Amniotic epithelial cell (primary cell): ENCODE results near the gene ARHGAP18.

Experiments
- DNase-seq: peaks from one replicate; pipeline ENCODE4 v3.0.0-alpha.2; 2010; ENCODE audit warnings: low read depth

The ARHGAP18 gene

GRCh38 chr6:129670634-129671033 is 39.3 kb downstream of the ARHGAP18 start:
- DNase-seq, result no peak

GRCh38 chr6:129667621-129668020 is 42.4 kb downstream of the ARHGAP18 start:
- peak; percentile 88 for DNase-seq

- DNase-seq, result no peak
Observed at GRCh38 chr6:129667034-129667433, 42.9 kb downstream of the ARHGAP18 start.

- no peak for DNase-seq
Observed at GRCh38 chr6:129665555-129665954, 44.4 kb downstream of the ARHGAP18 start.

- no peak for DNase-seq
Observed at GRCh38 chr6:129663531-129663930, 46.4 kb downstream of the ARHGAP18 start.

- DNase-seq, result no peak
Observed at GRCh38 chr6:129662980-129663431, 47.0 kb downstream of the ARHGAP18 start.

- DNase-seq, result no peak
Observed at GRCh38 chr6:129662406-129662766, 47.6 kb downstream of the ARHGAP18 start.

- DNase-seq, result no peak
Observed at GRCh38 chr6:129661536-129662405, 48.2 kb downstream of the ARHGAP18 start.

- DNase-seq, result no peak
Observed at GRCh38 chr6:129660346-129660676, 49.7 kb downstream of the ARHGAP18 start.

GRCh38 chr6:129659590-129660345 is 50.2 kb downstream of the ARHGAP18 start:
- peak; percentile 31 for DNase-seq

GRCh38 chr6:129659167-129659566 is 50.8 kb downstream of the ARHGAP18 start:
- DNase-seq, result no peak

GRCh38 chr6:129657483-129657882 is 52.5 kb downstream of the ARHGAP18 start:
- DNase-seq, result no peak

GRCh38 chr6:129655334-129655733 is 54.6 kb downstream of the ARHGAP18 start:
- no peak for DNase-seq

- no peak for DNase-seq
Observed at GRCh38 chr6:129653746-129654145, 56.2 kb downstream of the ARHGAP18 start.

GRCh38 chr6:129653229-129653628 is 56.7 kb downstream of the ARHGAP18 start:
- no peak for DNase-seq

- no peak for DNase-seq
Observed at GRCh38 chr6:129651291-129651691, 58.7 kb downstream of the ARHGAP18 start.

GRCh38 chr6:129648819-129649491 is 61.0 kb downstream of the ARHGAP18 start:
- no peak for DNase-seq

GRCh38 chr6:129647044-129647443 is 62.9 kb downstream of the ARHGAP18 start:
- no peak for DNase-seq

GRCh38 chr6:129646642-129647041 is 63.3 kb downstream of the ARHGAP18 start:
- DNase-seq, result no peak

GRCh38 chr6:129645830-129646579 is 64.0 kb downstream of the ARHGAP18 start:
- no peak for DNase-seq

- peak; percentile 27 for DNase-seq
Observed at GRCh38 chr6:129645106-129645829, 64.7 kb downstream of the ARHGAP18 start.
